H4 (cell line): ENCODE measurements around the gene BMP8A. TPM values are rescaled to one million over a fixed set of nuclear protein-coding genes. Genes with fewer than 3 reads are reported as not detected.
"Not testable (repeated sequence)": the region's sequence is repeated elsewhere in the genome, so short reads cannot be mapped to it uniquely, and the experiment has no call there.

Source experiments
- DNase-seq: peaks from one replicate; pipeline ENCODE4 v3.0.0-alpha.2; 2015; ENCODE audit warnings: low spot score
- total RNA-seq: library from RNA; depleted of rRNA; stranded (reverse); fragments of >200 nt; shearing (Covaris generic); gene quantifications from 2 replicates; pipeline ENCODE4 v1.2.3, GENCODE V29; 2014

Gene BMP8A
- total RNA-seq, 1 experiment from 2014 or later: not detected

- no peak for DNase-seq
These were observed 8.2 kb upstream of the BMP8A start for GRCh38 chr1:39483276-39483675.

GRCh38 chr1:39484564-39484963 lies 6.9 kb upstream of the BMP8A start:
- DNase-seq: no peak

- DNase-seq: no peak
These were observed 6.2 kb upstream of the BMP8A start for GRCh38 chr1:39485046-39485803.

- no peak for DNase-seq
These were observed 3.4 kb upstream of the BMP8A start for GRCh38 chr1:39488012-39488545.

GRCh38 chr1:39488793-39489566 lies 2.5 kb upstream of the BMP8A start:
- no peak for DNase-seq

GRCh38 chr1:39489567-39490239 lies 1.7 kb upstream of the BMP8A start:
- DNase-seq: no peak

- DNase-seq: no peak
These were observed 765 bp upstream of the BMP8A start for GRCh38 chr1:39490596-39491145.

GRCh38 chr1:39492118-39493042 lies 944 bp downstream of the BMP8A start:
- DNase-seq: not testable (repeated sequence)

GRCh38 chr1:39493043-39493810 lies 1.8 kb downstream of the BMP8A start:
- DNase-seq: not testable (repeated sequence)

- no peak for DNase-seq
These were observed 3.4 kb downstream of the BMP8A start for GRCh38 chr1:39494671-39495410.

- not testable (repeated sequence) for DNase-seq
These were observed 5.1 kb downstream of the BMP8A start for GRCh38 chr1:39496520-39496919.

GRCh38 chr1:39497585-39497984 lies 6.1 kb downstream of the BMP8A start:
- DNase-seq: no peak

- DNase-seq: not testable (repeated sequence)
These were observed 6.8 kb downstream of the BMP8A start for GRCh38 chr1:39498096-39498710.

GRCh38 chr1:39498821-39499220 lies 7.4 kb downstream of the BMP8A start:
- DNase-seq: not testable (repeated sequence)

GRCh38 chr1:39499668-39500067 lies 8.2 kb downstream of the BMP8A start:
- DNase-seq: no peak

- DNase-seq: no peak
These were observed 9.5 kb downstream of the BMP8A start for GRCh38 chr1:39500862-39501389.

GRCh38 chr1:39501666-39502065 lies 10.2 kb downstream of the BMP8A start:
- peak; percentile 30 for DNase-seq

- not testable (repeated sequence) for DNase-seq
These were observed 13.0 kb downstream of the BMP8A start for GRCh38 chr1:39504436-39504835.

GRCh38 chr1:39505289-39505688 lies 13.9 kb downstream of the BMP8A start:
- DNase-seq: no peak
